Stromal cell of bone marrow (primary cell): ENCODE measurements around the gene SLC25A24.
A peak's percentile ranks its signal among the peaks of the same experiment; 100 is the strongest.

Experiments
- DNase-seq: peaks from one replicate; pipeline ENCODE4 v3.0.0-alpha.2; 2012; ENCODE audit warnings: low read depth

The SLC25A24 gene

GRCh38 chr1:108097018-108097417, 103.1 kb downstream of the SLC25A24 start:
- no peak for DNase-seq

GRCh38 chr1:108096089-108096488, 104.1 kb downstream of the SLC25A24 start:
- no peak for DNase-seq

GRCh38 chr1:108089477-108089876, 110.7 kb downstream of the SLC25A24 start:
- peak; percentile 51 for DNase-seq

- no peak for DNase-seq
Measured at GRCh38 chr1:108085628-108086027, 114.5 kb downstream of the SLC25A24 start.

GRCh38 chr1:108084866-108085477, 115.2 kb downstream of the SLC25A24 start:
- DNase-seq: no peak
